H1 (cell line): Measurements from ENCODE around the gene STX5. TPM values are rescaled to one million over a fixed set of nuclear protein-coding genes. Genes with fewer than 3 reads are reported as not detected.
A peak's percentile ranks its signal among the peaks of the same experiment; 100 is the strongest.

Experiments
- BACH1 ChIP-seq: IDR thresholded peaks from 2 replicates; pipeline ENCODE4 v1.6.1; 2012; ENCODE audit warnings: low read length, improper control_type of control experiment
- BRCA1 ChIP-seq: IDR thresholded peaks from 2 replicates; pipeline ENCODE4 v1.6.1; 2012; ENCODE audit warnings: low read depth, low read length, improper control_type of control experiment
- CBX5 ChIP-seq: fragments of 300-800, 300-1000 bp; sonication (generic); IDR thresholded peaks from 2 replicates; pipeline ENCODE4 v1.7.1; 2016; ENCODE audit warnings: antibody characterized with exemption, low read length, low read depth
- CBX8 ChIP-seq: fragments of 300-800, 300-1000 bp; sonication (generic); IDR thresholded peaks from 2 replicates; pipeline ENCODE4 v1.7.1; 2016; ENCODE audit warnings: low read depth, low read length, borderline replicate concordance
- CHD1 ChIP-seq: IDR thresholded peaks from 2 replicates; pipeline ENCODE4 v1.6.1; 2012; ENCODE audit warnings: low read depth, low read length, improper control_type of control experiment
- CHD2 ChIP-seq: IDR thresholded peaks from 2 replicates; pipeline ENCODE4 v1.6.1; 2012; ENCODE audit warnings: low read length, improper control_type of control experiment
- CREB1 ChIP-seq: IDR thresholded peaks from 2 replicates; pipeline ENCODE4 v1.6.1; 2012; ENCODE audit warnings: inconsistent platforms
- CTBP2 ChIP-seq: IDR thresholded peaks from 2 replicates; pipeline ENCODE4 v1.7.0; 2011; ENCODE audit warnings: borderline replicate concordance, mild to moderate bottlenecking, moderate library complexity, mixed read lengths, low read length; ENCODE audit not compliant: insufficient read depth, insufficient read length
- EP300 ChIP-seq, 2 experiments: IDR thresholded peaks; 1 replicate in 1 of 2; 2 replicates in 1 of 2; pipeline ENCODE4 v1.6.1; 2011 to 2012; ENCODE audit warnings: low read depth in 2 of 2, low read length in 2 of 2, mild to moderate bottlenecking in 2 of 2, borderline replicate concordance in 1 of 2, inconsistent platforms in 1 of 2, moderate library complexity in 1 of 2
- JUN ChIP-seq: IDR thresholded peaks from 2 replicates; pipeline ENCODE4 v1.6.1; 2011; ENCODE audit warnings: low read depth, mild to moderate bottlenecking, improper control_type of control experiment, low read length
- KDM1A ChIP-seq: fragments of 200-600, 300-600 bp; sonication (generic); IDR thresholded peaks from 2 replicates; pipeline ENCODE4 v1.7.1; 2016; ENCODE audit warnings: mild to moderate bottlenecking, low read length, borderline replicate concordance
- KDM5A ChIP-seq: fragments of 200-600 bp; IDR thresholded peaks from 2 replicates; pipeline ENCODE4 v1.7.1; 2012; ENCODE audit warnings: mild to moderate bottlenecking, low read length, inconsistent platforms, mixed read lengths
- PHF8 ChIP-seq: fragments of 200-600 bp; sonication (generic); conservative IDR thresholded peaks from 2 replicates; pipeline ENCODE4 v1.7.1; 2012; ENCODE audit warnings: low read depth, mild to moderate bottlenecking, inconsistent platforms, low read length, moderate library complexity
- POLR2A ChIP-seq, 2 experiments: IDR thresholded peaks; 1 replicate in 1 of 2; 2 replicates in 1 of 2; pipeline ENCODE4 v1.6.1; 2011; ENCODE audit warnings: low read depth in 2 of 2, low read length in 2 of 2, mild to moderate bottlenecking in 2 of 2; ENCODE audit errors: control extremely low read depth in 1 of 2
- POLR2AphosphoS5 ChIP-seq: IDR thresholded peaks from 2 replicates; pipeline ENCODE4 v1.6.1; 2011; ENCODE audit warnings: low read depth, low read length
- SIN3A ChIP-seq, 2 experiments: IDR thresholded peaks in 1 of 2; conservative IDR thresholded peaks in 1 of 2; 2 replicates each; pipeline ENCODE4 v1.6.1; 2011 to 2012; ENCODE audit warnings: low read length in 2 of 2, improper control_type of control experiment in 1 of 2, low read depth in 1 of 2, mild to moderate bottlenecking in 1 of 2
- SIX5 ChIP-seq: IDR thresholded peaks from 2 replicates; pipeline ENCODE4 v1.6.1; 2011; ENCODE audit warnings: mild to moderate bottlenecking, low read depth, low read length
- SP1 ChIP-seq: IDR thresholded peaks from 2 replicates; pipeline ENCODE4 v1.6.1; 2011; ENCODE audit warnings: low read depth, low read length
- SP2 ChIP-seq: IDR thresholded peaks from 2 replicates; pipeline ENCODE4 v1.6.1; 2012; ENCODE audit warnings: mild to moderate bottlenecking, low read length, inconsistent platforms
- SRF ChIP-seq: IDR thresholded peaks from 2 replicates; pipeline ENCODE4 v1.6.1; 2011; ENCODE audit warnings: mild to moderate bottlenecking, low read depth, low read length, moderate library complexity
- TAF7 ChIP-seq: optimal IDR thresholded peaks from 2 replicates; pipeline ENCODE3; 2011; ENCODE audit warnings: low read depth, mild to moderate bottlenecking, inconsistent platforms, low read length, moderate library complexity, borderline replicate concordance
- YY1 ChIP-seq: IDR thresholded peaks from 2 replicates; pipeline ENCODE4 v1.6.1; 2011; ENCODE audit warnings: low read depth, mild to moderate bottlenecking, low read length
- ZNF274 ChIP-seq: IDR thresholded peaks from 2 replicates; pipeline ENCODE4 v1.7.0; 2012; ENCODE audit warnings: low read length, borderline replicate concordance; ENCODE audit errors: extremely low read depth
- polyA plus RNA-seq, 7 experiments: library from polyadenylated mRNA; depleted of rRNA in 3 of 7; stranded (reverse) in 5 of 7; unstranded in 2 of 7; fragments of >200 nt in 5 of 7; fragments of 200-250 nt in 2 of 7; gene quantifications; 1 replicate in 5 of 7; 2 replicates in 1 of 7; 4 replicates in 1 of 7; pipeline versions ENCODE4 v1.2.1 to v1.2.3, GENCODE V29; 2011 to 2013; ENCODE audit warnings: missing spikeins in 2 of 7, mixed read lengths in 2 of 7
- total RNA-seq: library from RNA; stranded (reverse); fragmentation: NEBNext Ultra II Directional; extraction: Animal tissue kit (Norgen Biotek cat#: 25700); gene quantifications from 2 replicates; pipeline ENCODE4 v1.2.1, GENCODE V29; 2021
- TF ChIP-seq, protein P1 (sequence below): IDR thresholded peaks from 2 replicates; pipeline ENCODE4 v1.6.1; 2011; ENCODE audit warnings: low read depth, mild to moderate bottlenecking, low read length; ENCODE audit not compliant: insufficient read depth

The STX5 gene
- total and polyA plus RNA-seq, 2 of the 8 experiments (the other 6 are each of a cell fraction or from before 2014, with no cell fraction given), result 24.2 to 28.5 TPM

DNA sequence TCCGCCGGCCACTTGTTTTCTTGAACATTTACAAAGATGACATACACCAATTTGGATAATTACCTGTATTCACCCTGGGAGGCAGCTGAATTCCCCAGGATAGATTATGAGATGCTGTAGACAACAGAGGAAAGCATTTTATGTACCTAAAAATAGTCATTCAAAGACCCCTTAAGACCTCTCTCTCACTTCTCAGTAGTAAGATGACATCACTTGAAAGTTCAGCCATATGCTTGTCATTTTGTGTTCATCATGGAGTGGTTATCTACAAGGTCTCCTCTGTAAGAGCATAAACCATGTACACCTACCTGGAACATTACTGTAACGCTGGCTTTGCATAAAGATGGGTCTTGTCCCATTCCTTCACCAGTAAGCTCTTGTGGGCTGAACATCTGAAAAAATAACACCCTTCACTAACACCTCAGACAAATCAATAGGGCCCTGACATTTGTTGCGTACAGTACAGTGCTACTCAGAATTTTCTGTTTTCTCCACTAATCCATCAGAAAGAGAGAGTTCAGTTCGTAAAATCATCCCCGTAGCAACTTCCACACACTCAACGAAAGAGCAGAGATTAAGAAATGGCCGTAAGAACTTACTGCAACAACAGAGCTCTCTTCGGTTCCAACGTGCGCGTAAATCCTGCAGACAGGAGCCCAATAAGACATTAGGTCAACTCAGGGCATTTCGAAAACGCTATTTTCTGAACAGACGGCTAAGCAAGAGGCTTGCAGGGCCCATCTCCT is 23.1 kb upstream of the STX5 start (continued):
- TF ChIP-seq SIN3A (conservative IDR thresholded peaks at IDR 0.05 in 1 of 2, IDR thresholded peaks at IDR 0.05 in 1 of 2; ENCODE audit: low read depth in 1 of 2, low read length in 2 of 2), result peak; percentile 69 to 80; a peak in 3 of 4 replicates
- TF ChIP-seq CBX5, result no peak
- peak; percentile 39 for TF ChIP-seq POLR2AphosphoS5
- peak; percentile 43 for TF ChIP-seq PHF8
- no peak for TF ChIP-seq KDM5A
- no peak for TF ChIP-seq SP2
- no peak for TF ChIP-seq CBX8
- TF ChIP-seq BRCA1, result no peak; the same call in 1 of the 2 replicates
- TF ChIP-seq CREB1, result no peak
- no peak for TF ChIP-seq SP1
- TF ChIP-seq YY1, result no peak
- TF ChIP-seq POLR2A (IDR thresholded peaks at IDR 0.05; ENCODE audit: control extremely low read depth in 1 of 2, low read depth in 2 of 2, low read length in 2 of 2), result peak; percentile 6 to 58; a peak in 2 of 3 replicates
- TF ChIP-seq CTBP2, result no peak
- TF ChIP-seq EP300 (IDR thresholded peaks at IDR 0.05; ENCODE audit: borderline replicate concordance in 1 of 2, low read depth in 2 of 2, low read length in 2 of 2), result no peak
- TF ChIP-seq CHD2, result no peak
- TF ChIP-seq KDM1A, result no peak
- no peak for TF ChIP-seq TAF7
- no peak for TF ChIP-seq SRF
- TF ChIP-seq ZNF274, result no peak
- TF ChIP-seq SIX5, result no peak
- TF ChIP-seq BACH1, result no peak
- peak; percentile 72; the same call in 1 of the 2 replicates for TF ChIP-seq CHD1
- TF ChIP-seq, protein P1, sequence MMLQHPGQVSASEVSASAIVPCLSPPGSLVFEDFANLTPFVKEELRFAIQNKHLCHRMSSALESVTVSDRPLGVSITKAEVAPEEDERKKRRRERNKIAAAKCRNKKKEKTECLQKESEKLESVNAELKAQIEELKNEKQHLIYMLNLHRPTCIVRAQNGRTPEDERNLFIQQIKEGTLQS, result no peak
- TF ChIP-seq JUN, result no peak
- TF ChIP-seq, all 59 proteins: peak for 7
